ENCODE results near the gene PPP1R36.

DNA sequence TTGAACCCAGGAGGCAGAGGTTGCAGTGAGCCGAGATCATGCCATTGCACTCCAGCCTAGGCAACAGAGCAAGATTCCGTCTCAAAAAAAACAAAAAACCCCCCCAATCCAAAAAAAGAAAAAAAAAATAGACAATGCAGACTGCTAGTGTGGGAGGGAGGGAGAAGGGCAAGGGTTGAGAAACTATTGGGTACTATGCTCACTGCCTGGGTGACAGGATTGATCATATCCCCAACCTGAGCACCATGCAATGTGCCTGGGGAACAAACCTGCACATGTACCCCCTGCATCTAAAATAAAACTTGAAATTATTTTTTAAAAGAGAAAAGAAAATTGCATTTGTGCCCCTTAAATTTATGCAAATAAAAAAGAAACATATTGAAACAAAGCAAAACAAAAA lies 88.9 kb downstream of the PPP1R36 start:
- TF ChIP-seq CTCF (IDR thresholded peaks at IDR 0.05; ENCODE audit: poor library complexity) (no peak), EZH2 (IDR thresholded peaks at IDR 0.05; ENCODE audit: borderline replicate concordance) (no peak), EZH2phosphoT487 (IDR thresholded peaks at IDR 0.05; ENCODE audit: low read depth, severe bottlenecking, unreplicated experiment) (no peak)
